GM18858 (cell line): ENCODE results near the gene NCOA3.
A peak's percentile ranks its signal among the peaks of the same experiment; 100 is the strongest.
"Not testable (repeated sequence)": the region's sequence is repeated elsewhere in the genome, so short reads cannot be mapped to it uniquely, and the experiment has no call there.

Experiments
- ATAC-seq: cut with Tn5 transposase; IDR thresholded peaks from one replicate; pipeline ENCODE4 v1.9.1; 2021; ENCODE audit not compliant: unreplicated experiment

NCOA3 gene

DNA sequence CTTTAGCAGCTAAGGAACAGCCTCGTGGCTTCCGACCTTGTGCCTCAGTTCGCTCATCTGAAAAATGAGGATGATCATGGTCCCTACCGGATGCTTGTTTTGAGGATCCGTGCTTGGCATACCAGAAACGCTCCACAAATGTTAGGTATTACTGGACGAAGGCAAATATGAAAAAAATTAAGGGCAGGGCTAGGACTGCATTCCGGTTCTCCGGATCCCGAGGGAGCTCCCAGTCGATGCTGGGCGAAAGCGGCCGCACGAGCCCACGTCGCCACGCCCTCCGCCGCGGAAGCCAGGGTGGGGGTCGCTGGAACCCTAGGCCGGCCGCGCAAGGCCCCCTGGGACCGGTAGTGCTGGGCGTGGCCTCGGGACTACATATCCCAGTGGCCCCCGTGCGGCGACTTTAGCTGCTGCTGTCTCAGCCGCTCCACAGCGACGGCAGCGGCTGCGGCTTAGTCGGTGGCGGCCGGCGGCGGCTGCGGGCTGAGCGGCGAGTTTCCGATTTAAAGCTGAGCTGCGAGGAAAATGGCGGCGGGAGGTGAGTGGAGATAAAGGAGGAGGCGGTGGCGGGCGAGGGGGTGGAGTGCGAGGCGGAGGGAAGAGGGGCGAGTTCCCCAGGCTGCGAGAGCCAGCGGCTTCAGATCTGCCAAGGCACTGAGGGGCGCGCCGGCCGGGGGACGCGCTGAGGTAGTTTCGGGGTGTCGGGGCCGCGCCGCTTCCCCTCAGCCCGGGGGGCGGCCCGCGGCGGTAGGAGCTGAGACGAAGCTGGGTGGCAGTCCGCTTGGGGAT, at the start of gene NCOA3:
Gene NCOA3 (plus strand): TSS at position 406 of the 789 bp plus-strand sequence. CDS start 120,361 bp downstream, outside the sequence.
- ATAC-seq = peak; percentile 50

- ATAC-seq = no peak
Observed at GRCh38 chr20:47452736-47453161, 48.9 kb upstream of the NCOA3 start.

GRCh38 chr20:47453167-47453782, 48.4 kb upstream of the NCOA3 start:
- ATAC-seq = no peak

- no peak for ATAC-seq
Observed at GRCh38 chr20:47454298-47455132, 47.2 kb upstream of the NCOA3 start.

DNA sequence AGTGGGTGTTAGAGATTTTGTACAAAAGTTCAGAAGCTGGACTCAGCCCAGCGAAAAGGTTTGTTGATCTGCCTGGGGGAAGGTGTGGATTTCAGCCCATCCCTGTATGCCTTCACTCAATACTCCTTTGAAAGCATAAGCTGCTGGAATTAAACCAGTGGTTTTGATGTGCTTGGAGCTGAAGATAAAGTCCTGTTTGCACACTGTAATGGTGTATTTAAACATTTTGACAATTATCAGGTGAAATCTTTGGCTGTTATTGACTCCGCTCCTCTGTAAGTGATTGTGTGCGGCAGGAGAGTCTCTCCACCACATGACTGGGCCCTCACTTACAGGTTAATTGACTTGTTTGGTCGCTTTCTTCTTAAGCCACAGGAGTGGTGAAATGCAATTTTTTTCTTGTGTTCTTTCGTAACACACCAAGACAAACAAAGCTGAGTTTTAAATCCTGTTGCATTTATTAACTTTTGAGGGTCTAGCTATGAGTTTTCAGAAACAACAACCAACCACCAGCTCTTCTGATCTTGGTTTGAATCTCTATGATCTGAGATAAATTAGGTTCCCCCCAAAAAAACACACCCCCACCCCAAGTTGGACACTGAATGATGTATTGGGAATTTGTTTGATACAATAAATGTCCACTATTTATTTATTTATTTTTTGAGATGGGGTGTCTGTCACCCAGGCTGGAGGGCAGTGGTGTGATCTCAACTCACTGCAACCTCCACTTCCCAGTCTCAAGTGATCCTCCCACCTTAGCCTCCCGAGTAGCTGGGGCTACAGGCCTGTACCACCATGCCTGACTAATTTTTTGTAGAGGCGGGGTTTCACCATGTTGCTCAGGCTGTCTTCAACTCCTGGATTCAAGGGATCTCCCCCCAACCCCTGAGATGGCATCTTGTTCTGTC, 46.3 kb upstream of the NCOA3 start:
- no peak for ATAC-seq

- no peak for ATAC-seq
Observed at GRCh38 chr20:47456041-47456537, 45.6 kb upstream of the NCOA3 start.

DNA sequence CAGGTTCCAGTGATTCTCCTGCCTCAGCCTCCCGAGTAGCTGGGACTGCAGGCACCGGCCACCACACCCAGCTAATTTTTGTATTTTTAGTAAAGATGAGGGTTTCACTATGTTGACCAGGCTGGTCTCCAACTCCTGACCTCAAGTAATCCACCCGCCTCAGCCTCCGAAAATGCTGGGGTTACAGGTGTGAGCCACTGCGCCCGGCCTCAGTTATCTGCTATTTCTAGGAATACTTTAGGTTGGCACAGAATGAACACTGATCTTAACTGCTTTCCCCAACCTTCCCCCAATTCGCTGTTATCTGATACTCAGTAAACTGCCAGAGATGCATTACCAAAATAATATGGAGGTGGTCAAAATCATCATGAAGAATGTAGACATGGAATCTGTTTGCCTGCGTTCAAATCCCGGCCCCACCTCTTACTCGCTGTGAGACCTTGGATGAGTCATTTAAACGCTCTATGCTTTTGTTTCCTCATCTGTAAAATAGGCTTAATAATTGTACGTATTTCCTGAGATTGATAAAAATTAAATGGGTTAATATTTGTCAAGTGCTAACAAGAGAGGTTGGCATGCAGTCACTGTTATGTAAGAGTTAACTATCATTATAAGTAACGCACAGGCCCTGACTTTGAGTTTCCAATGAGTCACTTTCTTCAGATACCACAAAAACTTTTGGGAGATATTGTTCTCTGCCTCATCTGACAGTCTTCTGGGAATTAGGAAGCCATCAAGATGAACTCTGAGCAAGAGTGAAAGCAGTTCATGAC, 44.5 kb upstream of the NCOA3 start:
- no peak for ATAC-seq

GRCh38 chr20:47458280-47459050, 43.2 kb upstream of the NCOA3 start:
- ATAC-seq = not testable (repeated sequence)

- no peak for ATAC-seq
Observed at GRCh38 chr20:47459344-47460073, 42.2 kb upstream of the NCOA3 start.

GRCh38 chr20:47460761-47461112, 41.0 kb upstream of the NCOA3 start:
- ATAC-seq = not testable (repeated sequence)

DNA sequence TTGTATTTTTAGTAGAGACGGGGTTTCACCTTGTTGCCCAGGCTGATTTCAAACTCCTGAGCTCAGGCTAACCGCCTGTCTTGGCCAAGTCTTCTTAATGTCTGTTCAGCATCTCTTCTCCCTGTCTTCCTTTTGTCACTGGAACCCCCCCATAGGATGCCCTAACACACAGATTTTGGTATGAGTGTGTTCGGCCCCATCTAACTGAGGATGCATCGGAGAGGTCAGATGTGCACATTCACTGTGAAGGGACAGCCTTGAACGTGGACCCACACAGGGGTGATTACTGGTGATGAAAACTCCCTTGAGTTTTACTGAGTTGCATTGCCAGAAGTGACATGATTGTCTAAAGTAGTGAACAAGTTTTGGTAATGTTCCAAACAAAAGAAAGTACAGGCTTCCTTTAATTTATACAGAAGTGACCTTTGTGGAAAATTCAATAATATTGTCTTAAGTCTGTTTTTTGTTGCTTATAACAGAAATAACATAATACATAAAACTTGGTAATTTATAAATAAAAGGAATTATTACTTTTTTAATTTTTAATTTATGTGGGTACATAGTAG, 40.5 kb upstream of the NCOA3 start:
- no peak for ATAC-seq

- ATAC-seq = not testable (repeated sequence)
Observed at GRCh38 chr20:47461906-47462305, 39.8 kb upstream of the NCOA3 start.

DNA sequence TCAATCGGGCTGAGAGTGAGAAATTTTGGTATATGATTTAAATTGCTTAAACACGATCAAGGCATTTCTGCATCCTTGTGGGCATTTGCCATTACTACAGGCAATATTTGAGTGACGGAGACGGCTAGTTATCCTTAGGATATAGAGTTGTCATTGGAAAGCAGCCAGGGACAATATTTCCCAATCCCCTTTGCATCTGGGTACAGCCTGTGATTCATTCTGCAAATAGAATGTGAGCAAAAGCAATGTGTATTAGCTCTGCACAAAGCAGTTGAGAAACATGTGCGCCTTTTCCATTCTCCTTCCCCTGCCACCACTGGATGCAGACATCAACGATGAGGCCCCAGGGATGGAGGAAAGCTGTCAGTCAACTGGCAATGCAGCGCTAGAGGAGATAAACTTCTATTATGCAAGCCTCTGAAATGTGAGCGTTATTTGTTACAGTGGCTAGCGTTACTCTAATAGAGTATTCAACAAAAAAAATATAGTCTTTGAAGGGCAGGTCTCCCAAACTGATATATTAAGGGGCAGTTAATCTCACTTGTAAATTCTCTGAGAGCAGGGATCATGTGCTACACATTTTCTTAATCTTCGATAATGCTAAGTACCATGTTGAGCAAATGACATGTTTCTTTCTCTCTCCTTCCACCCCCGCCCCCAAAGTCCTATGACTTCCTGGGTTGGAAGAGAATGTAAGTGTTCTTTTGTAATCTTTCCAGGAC, 37.1 kb upstream of the NCOA3 start:
- ATAC-seq = no peak

GRCh38 chr20:47465335-47466090, 36.2 kb upstream of the NCOA3 start:
- ATAC-seq = no peak

- ATAC-seq = no peak
Observed at GRCh38 chr20:47466213-47466612, 35.5 kb upstream of the NCOA3 start.

DNA sequence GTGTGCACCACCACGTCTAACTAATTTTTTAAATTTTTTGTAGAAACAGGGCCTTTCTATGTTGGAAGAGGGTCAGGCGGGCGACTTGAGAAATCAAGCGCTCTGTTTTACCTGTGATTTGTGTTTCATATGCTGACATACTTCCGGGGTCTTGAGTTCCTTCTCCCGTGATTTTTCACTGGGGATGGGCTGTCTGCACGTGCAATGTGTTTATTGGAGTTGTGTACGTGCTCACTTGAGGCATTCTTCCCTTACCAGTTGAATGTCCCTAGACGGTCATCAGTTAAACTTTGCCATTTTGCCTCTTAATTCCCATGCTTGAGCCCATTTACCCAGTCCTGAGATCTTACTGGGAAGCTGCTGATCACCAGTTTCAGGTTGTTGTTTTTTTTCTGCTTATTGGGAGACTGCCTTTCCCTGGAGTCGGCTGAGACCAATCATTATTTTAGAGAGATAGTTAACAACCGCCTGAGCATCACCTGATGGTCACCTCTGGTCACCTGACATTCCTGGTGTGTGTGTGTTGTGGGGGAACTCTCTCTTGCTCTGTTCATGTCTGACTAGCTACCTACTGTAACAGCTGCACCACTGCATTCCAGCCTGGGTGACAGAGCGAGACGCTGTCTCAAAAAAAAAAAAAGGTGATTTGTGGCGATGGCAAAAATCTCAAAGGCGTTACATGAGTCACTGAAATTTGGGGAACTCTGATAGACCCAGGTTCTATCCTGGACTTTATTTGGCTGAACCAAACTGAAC, 34.8 kb upstream of the NCOA3 start:
- no peak for ATAC-seq
